Left lung (tissue), 10 donors: ENCODE results near the gene ZDHHC8. TPM values are rescaled to one million over a fixed set of nuclear protein-coding genes. Genes with fewer than 3 reads are reported as not detected.

Source experiments
- ATAC-seq: fragments of 200-7000 bp; cut with Tn5 transposase; one replicate; pipeline ENCODE4 v1.9.1; 2020; ENCODE audit warnings: moderate library complexity
- DNase-seq, 4 donors: peaks; one replicate each; pipeline ENCODE4 v3.0.0-alpha.2; 2013 to 2020
- H3K27ac ChIP-seq, 2 donors: fragments of 200-600 bp; sonication (generic) in 1 of 2; one replicate each; pipeline versions ENCODE4 v1.5.0 to v1.8.0; 2020 to 2021
- H3K27me3 ChIP-seq, 2 donors: fragments of 200-600 bp; sonication (generic) in 1 of 2; one replicate each; pipeline versions ENCODE4 v1.5.0 to v1.8.0; 2020 to 2021
- H3K36me3 ChIP-seq, 2 donors: fragments of 200-600 bp; sonication (generic) in 1 of 2; one replicate each; pipeline versions ENCODE4 v1.5.0 to v1.8.0; 2020 to 2021
- H3K4me1 ChIP-seq, 2 donors: fragments of 200-600 bp; one replicate each; pipeline ENCODE4 v1.8.0; 2021
- H3K4me3 ChIP-seq, 2 donors: fragments of 200-600 bp; sonication (generic) in 1 of 2; one replicate each; pipeline versions ENCODE4 v1.5.0 to v1.8.0; 2020 to 2021; ENCODE audit warnings: mild to moderate bottlenecking in 1 of 2
- H3K9me3 ChIP-seq, 2 donors: fragments of 200-600 bp; sonication (generic) in 1 of 2; one replicate each; pipeline versions ENCODE4 v1.5.0 to v1.8.0; 2020 to 2021
- intact Hi-C, 2 donors: fragments of 100-400 bp; cut with DNase I; formaldehyde crosslinking; loops; one replicate each; pipeline versions ENCODE4 v1.11.2 to v1.14.2; 2022
- polyA plus RNA-seq, 6 donors: library from polyadenylated mRNA; unstranded; fragments of 120-200 nt; gene quantifications; one replicate each; pipeline ENCODE4 v1.2.1, GENCODE V29; 2013; ENCODE audit not compliant: insufficient read length in 6 of 6
- total RNA-seq, 2 donors: library from RNA; stranded (reverse); fragmentation: NEBNext Ultra II Directional; extraction: Animal tissue kit (Norgen Biotek cat#: 25700); gene quantifications; one replicate each; pipeline ENCODE4 v1.2.1, GENCODE V29; 2021
- TF ChIP-seq, protein P1 (sequence below), 2 donors: fragments of 200-600 bp; sonication (generic) in 1 of 2; IDR thresholded peaks; one replicate each; pipeline versions ENCODE4 v1.5.0 to v1.8.0; 2021; ENCODE audit warnings: antibody characterized with exemption in 2 of 2
- donor health status: DM: no; HTN: yes; CAD: no.
- donor health status: DM: no; HTN: no; CAD: no.

ZDHHC8 gene
- total and polyA plus RNA-seq, 8 donors: 34.4 to 81.8 (median 46.1) TPM

DNA sequence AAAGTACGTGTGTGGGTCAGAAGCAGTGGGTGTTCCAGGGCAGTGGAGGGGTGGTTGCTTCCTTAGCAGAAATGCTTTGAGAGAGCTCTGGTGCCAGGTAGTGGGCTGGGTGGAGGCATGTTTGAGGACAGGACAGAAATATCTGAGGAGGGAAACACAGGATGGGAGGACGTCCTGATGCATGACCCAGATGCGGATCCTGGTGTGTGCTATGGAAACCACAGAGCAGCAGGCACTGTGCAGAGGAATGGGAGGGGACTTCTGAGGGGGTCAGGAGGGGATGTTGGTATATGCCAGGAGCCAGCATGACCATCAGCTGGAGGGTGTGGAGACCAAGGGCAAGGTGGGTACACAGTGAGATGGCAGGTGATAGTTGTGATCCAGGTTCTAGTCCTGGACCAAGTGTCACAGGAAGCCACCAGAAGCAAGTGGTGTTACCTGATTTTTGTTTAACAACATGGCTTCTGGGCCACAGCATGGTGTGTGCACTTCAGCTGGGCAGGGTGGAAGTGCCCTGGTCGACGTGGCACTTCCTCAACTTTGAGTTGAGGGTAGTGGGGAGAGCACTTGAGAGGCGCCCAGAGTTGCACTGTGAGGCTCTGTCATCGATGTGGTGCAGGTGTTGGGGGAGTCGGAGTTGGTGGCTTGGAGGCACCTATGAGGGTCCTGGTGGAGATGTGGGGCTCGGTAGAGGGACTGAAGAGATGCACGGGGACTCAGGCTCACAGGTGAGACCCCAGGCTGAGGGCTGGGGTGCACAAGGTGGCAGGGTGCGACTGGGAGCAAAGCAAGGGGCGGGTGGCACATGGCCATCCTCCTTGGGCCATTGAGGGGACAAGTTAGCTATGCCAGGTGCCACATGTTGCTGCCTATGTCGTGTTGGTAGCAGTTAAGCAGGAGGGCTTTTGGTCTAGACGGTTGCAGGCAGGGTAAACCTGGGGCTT is 44.0 kb upstream of the ZDHHC8 start:
- H3K36me3 ChIP-seq: peaks cover 0 to 72% of the 10 kb centered on the region in 2 donors
- H3K27ac ChIP-seq: no peak overlapping the region
- H3K27me3 ChIP-seq: no peaks in the 10 kb centered on the region
- no peak for ATAC-seq
- H3K9me3 ChIP-seq: no peaks in the 10 kb centered on the region
- H3K4me3 ChIP-seq: no peak overlapping the region
- H3K4me1 ChIP-seq: peaks cover 7 to 30% of the 10 kb centered on the region in 2 donors
- DNase-seq: peak in 1 of 4 donors; percentile 29
- TF ChIP-seq, protein P1, sequence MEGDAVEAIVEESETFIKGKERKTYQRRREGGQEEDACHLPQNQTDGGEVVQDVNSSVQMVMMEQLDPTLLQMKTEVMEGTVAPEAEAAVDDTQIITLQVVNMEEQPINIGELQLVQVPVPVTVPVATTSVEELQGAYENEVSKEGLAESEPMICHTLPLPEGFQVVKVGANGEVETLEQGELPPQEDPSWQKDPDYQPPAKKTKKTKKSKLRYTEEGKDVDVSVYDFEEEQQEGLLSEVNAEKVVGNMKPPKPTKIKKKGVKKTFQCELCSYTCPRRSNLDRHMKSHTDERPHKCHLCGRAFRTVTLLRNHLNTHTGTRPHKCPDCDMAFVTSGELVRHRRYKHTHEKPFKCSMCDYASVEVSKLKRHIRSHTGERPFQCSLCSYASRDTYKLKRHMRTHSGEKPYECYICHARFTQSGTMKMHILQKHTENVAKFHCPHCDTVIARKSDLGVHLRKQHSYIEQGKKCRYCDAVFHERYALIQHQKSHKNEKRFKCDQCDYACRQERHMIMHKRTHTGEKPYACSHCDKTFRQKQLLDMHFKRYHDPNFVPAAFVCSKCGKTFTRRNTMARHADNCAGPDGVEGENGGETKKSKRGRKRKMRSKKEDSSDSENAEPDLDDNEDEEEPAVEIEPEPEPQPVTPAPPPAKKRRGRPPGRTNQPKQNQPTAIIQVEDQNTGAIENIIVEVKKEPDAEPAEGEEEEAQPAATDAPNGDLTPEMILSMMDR (IDR thresholded peaks at IDR 0.05): no peak
- intact Hi-C loops: no loop called here

DNA sequence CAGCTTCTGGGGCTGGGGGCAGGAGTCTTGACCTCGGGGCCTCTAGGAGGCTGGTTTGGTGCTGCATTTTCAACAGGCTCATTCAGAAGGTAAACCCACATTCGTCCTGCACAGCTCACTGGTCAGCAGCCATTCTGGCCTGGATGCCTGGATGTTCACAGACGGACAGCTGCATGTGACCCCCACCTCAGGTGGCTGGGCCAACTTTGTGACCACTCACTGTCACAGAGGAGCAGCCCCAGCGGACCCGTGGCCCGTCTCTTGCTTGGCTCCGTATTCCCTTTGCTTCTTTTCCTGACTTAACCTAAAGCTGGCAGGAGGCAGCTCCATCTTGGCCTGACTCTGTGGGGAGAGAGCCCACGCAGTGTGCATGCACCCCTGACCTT is 43.3 kb upstream of the ZDHHC8 start:
- Histone ChIP-seq H3K4me3 (no peak overlapping the region), H3K9me3 (no peaks in the 10 kb centered on the region), H3K36me3 (peaks cover 0 to 78% of the 10 kb centered on the region in 2 donors), H3K27ac (no peak overlapping the region), H3K4me1 (peaks cover 3 to 24% of the 10 kb centered on the region in 2 donors), H3K27me3 (no peaks in the 10 kb centered on the region)
- intact Hi-C loops: no loop called here
- ATAC-seq (no peak), DNase-seq (peak in 1 of 4 donors; percentile 26)
- TF ChIP-seq, protein P1 (IDR thresholded peaks at IDR 0.05): no peak

DNA sequence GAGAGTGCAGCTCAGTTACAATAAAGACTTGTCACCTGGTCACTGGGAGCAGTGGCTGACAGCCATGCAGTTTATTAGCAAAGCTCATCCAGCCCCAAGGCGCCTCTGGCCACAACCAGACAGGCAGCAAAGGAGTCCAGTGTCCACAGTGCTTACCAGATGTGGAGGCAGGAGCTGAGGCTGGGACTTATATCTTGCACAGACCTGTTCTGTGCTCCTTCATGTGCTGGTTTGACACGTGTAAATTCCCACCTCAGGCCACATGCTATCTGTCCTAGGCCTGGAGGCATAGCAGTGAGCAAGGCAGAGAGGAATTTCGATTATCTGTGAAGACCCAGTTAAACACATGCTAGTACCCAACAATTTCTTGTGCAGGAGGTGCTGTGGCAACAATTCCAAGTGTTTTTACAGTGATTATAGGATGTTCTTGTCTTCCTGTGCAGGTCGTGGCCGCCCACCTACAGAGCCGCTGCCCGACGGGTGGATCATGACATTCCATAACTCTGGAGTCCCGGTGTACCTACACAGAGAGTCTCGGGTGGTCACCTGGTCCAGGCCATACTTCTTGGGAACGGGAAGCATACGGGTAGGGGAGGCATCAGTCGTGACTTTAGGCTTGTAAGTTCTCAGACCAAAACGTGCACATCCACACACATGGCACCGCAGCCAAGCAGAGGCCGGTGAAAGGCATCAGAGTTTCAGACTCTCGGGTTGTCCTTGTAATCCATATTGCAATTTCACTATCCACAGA is 42.2 kb upstream of the ZDHHC8 start:
- Histone ChIP-seq H3K9me3 (no peaks in the 10 kb centered on the region), H3K27me3 (no peaks in the 10 kb centered on the region), H3K4me1 (peaks cover 0 to 12% of the 10 kb centered on the region in 2 donors), H3K27ac (no peak overlapping the region), H3K36me3 (peaks cover 0 to 90% of the 10 kb centered on the region in 2 donors), H3K4me3 (no peak overlapping the region)
- no peak for ATAC-seq
- intact Hi-C loops: no loop called here
- TF ChIP-seq, protein P1 (IDR thresholded peaks at IDR 0.05): no peak
- DNase-seq: peak in 1 of 4 donors; percentile 30

DNA sequence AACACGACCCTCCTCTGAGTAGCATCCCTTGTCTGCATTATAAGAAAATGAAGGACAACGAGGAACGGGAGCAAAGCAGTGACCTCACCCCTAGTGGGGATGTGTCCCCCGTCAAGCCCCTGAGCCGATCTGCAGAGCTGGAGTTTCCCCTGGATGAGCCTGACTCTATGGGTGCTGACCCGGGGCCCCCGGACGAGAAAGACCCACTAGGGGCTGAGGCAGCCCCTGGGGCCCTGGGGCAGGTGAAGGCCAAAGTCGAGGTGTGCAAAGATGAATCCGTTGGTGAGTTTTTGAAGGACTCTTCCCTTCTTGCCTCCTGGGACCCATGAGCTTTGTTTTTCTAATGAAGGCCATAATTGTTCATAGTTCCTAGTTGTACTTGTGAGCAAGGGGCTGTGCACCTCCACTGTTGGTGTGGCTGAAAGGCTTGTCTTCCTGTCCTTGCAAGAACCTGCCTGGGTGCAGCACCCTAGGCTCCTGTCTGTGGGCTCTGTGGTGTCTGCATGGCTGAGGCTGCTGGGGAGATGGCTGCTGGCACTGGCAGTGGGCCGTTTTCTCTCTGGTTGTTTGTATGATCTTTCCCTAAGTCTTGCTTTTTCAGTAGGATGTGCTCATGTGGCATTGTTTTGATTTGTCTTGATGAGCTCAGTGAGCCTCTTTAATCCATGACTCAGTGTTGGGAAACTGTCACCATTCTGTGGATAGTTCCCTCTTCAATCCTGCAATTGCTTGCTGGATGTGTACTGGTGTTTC is 41.5 kb upstream of the ZDHHC8 start:
- H3K27ac ChIP-seq: no peak overlapping the region
- DNase-seq (peak in 1 of 4 donors; percentile 48), ATAC-seq (no peak)
- TF ChIP-seq, protein P1 (IDR thresholded peaks at IDR 0.05): no peak
- peaks cover 0 to 97% of the 10 kb centered on the region in 2 donors for H3K36me3 ChIP-seq
- intact Hi-C loops: no loop called here
- H3K4me1 ChIP-seq: peaks cover 0 to 5% of the 10 kb centered on the region in 2 donors
- H3K4me3 ChIP-seq: no peak overlapping the region
- no peaks in the 10 kb centered on the region for H3K9me3 ChIP-seq
- H3K27me3 ChIP-seq: no peaks in the 10 kb centered on the region
